Central memory CD8-positive, alpha-beta T cell (primary cell): ENCODE results near the gene SHROOM3.

Experiments used
- ATAC-seq: fragments of 150-1000 bp; cut with Tn5 transposase; replicated peaks from 2 replicates; pipeline ENCODE4 v1.10.0; 2022; ENCODE audit warnings: mild to moderate bottlenecking, moderate FRiP score, moderate number of reproducible peaks; ENCODE audit not compliant: poor library complexity, severe bottlenecking; ENCODE audit errors: extremely low read depth
- DNase-seq, 2 donors: peaks; one replicate each; pipeline ENCODE4 v3.0.0; 2021; ENCODE audit warnings: low spot score in 2 of 2
- H3K27ac Mint-ChIP-seq: one replicate; pipeline ENCODE4 v1.8.0; 2022; ENCODE audit warnings: low read depth, mild to moderate bottlenecking, moderate library complexity, mixed read lengths
- H3K27me3 Mint-ChIP-seq: one replicate; pipeline ENCODE4 v1.8.0; 2022; ENCODE audit warnings: mixed read lengths
- H3K36me3 Mint-ChIP-seq: one replicate; pipeline ENCODE4 v1.8.0; 2022; ENCODE audit warnings: mild to moderate bottlenecking, moderate library complexity, mixed read lengths; ENCODE audit not compliant: insufficient read depth
- H3K4me1 Mint-ChIP-seq: one replicate; pipeline ENCODE4 v1.8.0; 2022; ENCODE audit warnings: mixed read lengths
- H3K4me3 Mint-ChIP-seq: one replicate; pipeline ENCODE4 v1.8.0; 2022; ENCODE audit warnings: mild to moderate bottlenecking, moderate library complexity, mixed read lengths
- H3K9me3 Mint-ChIP-seq: one replicate; pipeline ENCODE4 v1.8.0; 2022; ENCODE audit warnings: mixed read lengths

The SHROOM3 gene

DNA sequence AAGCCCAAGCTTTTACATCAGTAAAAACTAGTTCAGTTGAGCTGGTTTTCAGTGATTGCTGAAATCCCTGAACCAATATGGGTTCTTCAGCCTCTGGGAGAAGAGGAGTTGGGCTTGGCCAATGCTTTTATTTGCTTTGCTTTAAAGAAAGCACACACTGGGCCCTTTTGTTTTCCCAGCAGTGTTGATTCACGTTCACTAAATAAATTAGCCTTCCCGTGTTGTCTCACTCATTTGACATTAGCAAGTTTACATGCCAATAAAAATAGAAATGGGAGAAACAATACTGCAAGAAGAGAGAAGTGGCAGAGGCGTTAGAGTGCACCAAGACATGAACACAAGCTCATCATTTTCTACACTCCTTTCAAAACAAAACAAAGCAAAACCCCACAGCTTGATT lies 136.2 kb downstream of the SHROOM3 start:
- Mint-ChIP-seq H3K36me3 (no peaks in the 10 kb centered on the region), H3K4me1 (no peaks in the 10 kb centered on the region), H3K27me3 (peaks cover 67% of the 10 kb centered on the region), H3K9me3 (no peaks in the 10 kb centered on the region), H3K4me3 (no peak overlapping the region), H3K27ac (no peak overlapping the region)
- DNase-seq, result no peak
- ATAC-seq, result no peak

DNA sequence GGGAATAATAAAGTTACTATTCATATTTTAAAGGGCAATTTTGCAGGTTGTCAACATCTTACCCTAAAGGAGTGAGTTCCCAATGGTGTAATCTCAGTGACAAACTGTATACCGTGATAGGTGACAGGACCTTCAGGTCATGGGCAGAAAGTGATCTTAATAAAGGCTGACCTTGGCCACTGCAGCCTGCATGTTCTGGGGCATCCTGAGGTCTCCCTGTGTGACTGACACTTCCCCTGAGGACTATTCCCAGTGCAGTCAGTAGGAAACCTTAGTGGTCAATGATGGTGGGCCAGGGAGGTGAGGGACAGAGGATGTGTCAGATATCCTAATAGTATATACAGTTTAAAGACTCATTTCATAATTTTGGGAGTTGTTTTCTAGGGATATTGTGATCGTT lies 137.2 kb downstream of the SHROOM3 start:
- Mint-ChIP-seq H3K4me1 (no peaks in the 10 kb centered on the region), H3K4me3 (no peak overlapping the region), H3K27me3 (peaks cover 72% of the 10 kb centered on the region), H3K9me3 (no peaks in the 10 kb centered on the region), H3K36me3 (no peaks in the 10 kb centered on the region), H3K27ac (no peak overlapping the region)
- DNase-seq, result no peak
- no peak for ATAC-seq

GRCh38 chr4:76576824-76577223 lies 141.8 kb downstream of the SHROOM3 start:
- Mint-ChIP-seq H3K9me3 (no peaks in the 10 kb centered on the region), H3K27me3 (peaks cover 55% of the 10 kb centered on the region), H3K4me3 (no peak overlapping the region), H3K27ac (no peak overlapping the region), H3K36me3 (no peaks in the 10 kb centered on the region), H3K4me1 (no peaks in the 10 kb centered on the region)
- no peak for ATAC-seq
- DNase-seq, result no peak

GRCh38 chr4:76578002-76578560 lies 143.1 kb downstream of the SHROOM3 start:
- Mint-ChIP-seq H3K27ac (no peak overlapping the region), H3K4me3 (no peak overlapping the region), H3K27me3 (peaks cover 61% of the 10 kb centered on the region), H3K9me3 (no peaks in the 10 kb centered on the region), H3K4me1 (no peaks in the 10 kb centered on the region), H3K36me3 (no peaks in the 10 kb centered on the region)
- ATAC-seq (no peak), DNase-seq (no peak)

- DNase-seq (no peak), ATAC-seq (no peak)
- H3K9me3 Mint-ChIP-seq, result no peaks in the 10 kb centered on the region
- no peak overlapping the region for H3K27ac Mint-ChIP-seq
- H3K4me3 Mint-ChIP-seq, result no peak overlapping the region
- no peaks in the 10 kb centered on the region for H3K36me3 Mint-ChIP-seq
- peaks cover 57% of the 10 kb centered on the region for H3K27me3 Mint-ChIP-seq
- no peaks in the 10 kb centered on the region for H3K4me1 Mint-ChIP-seq
Measured at GRCh38 chr4:76579596-76580375, 144.8 kb downstream of the SHROOM3 start.

GRCh38 chr4:76581077-76581962 lies 146.3 kb downstream of the SHROOM3 start:
- Mint-ChIP-seq H3K4me3 (no peak overlapping the region), H3K27me3 (peaks cover 57% of the 10 kb centered on the region), H3K36me3 (no peaks in the 10 kb centered on the region), H3K9me3 (no peaks in the 10 kb centered on the region), H3K4me1 (no peaks in the 10 kb centered on the region), H3K27ac (no peak overlapping the region)
- DNase-seq (no peak), ATAC-seq (no peak)

DNA sequence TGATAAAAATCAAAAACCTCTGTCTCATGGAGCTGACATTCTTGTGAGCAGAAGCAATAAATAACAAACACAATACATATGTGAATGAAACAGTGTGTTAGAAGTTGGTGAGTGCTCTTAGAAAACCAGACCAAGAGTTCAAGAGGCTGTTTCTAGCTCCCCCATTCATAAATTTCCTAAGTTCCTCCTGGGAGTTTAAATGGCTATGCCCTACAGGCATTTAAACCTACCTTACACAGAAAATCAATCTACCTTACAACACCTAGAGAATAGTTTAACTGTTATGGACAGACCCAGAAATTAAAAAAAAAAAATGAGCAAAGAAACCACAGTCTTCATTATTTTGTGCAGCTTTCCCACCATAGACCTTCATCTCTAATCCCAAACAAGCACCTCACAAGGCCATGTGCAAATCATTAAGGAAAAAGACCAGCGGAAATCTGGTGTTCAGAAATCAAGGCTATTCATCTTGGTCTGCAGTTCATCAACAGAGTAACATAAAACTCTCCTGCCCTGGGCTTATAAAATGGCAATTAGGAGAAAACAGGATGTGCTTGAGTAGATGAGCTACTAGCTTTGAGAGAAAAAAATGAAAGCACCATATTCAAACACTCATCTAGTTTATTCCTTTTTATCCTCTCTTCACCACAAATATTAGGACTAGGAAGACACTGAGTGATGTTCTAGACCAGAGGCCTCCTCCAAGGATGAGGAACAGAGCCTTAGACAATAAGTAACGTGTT lies 147.2 kb downstream of the SHROOM3 start:
- no peak overlapping the region for H3K27ac Mint-ChIP-seq
- DNase-seq (no peak), ATAC-seq (no peak)
- H3K27me3 Mint-ChIP-seq, result peaks cover 62% of the 10 kb centered on the region
- no peak overlapping the region for H3K4me3 Mint-ChIP-seq
- H3K9me3 Mint-ChIP-seq, result no peaks in the 10 kb centered on the region
- no peaks in the 10 kb centered on the region for H3K4me1 Mint-ChIP-seq
- no peaks in the 10 kb centered on the region for H3K36me3 Mint-ChIP-seq

DNA sequence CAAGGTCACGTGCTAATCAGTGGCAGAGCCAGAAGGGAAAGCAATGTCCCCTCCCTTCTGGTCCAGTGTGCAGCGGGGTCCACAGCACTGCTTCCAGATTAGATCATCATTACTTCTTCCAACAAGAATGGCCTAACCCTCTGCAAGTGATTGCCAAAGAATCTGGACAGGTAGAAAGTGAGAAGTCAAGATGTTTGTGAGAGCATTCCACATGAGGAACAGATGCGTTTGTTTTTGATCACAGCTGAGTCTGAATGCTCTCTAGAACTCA lies 147.7 kb downstream of the SHROOM3 start:
- no peak overlapping the region for H3K27ac Mint-ChIP-seq
- no peaks in the 10 kb centered on the region for H3K36me3 Mint-ChIP-seq
- H3K4me3 Mint-ChIP-seq, result no peak overlapping the region
- no peaks in the 10 kb centered on the region for H3K4me1 Mint-ChIP-seq
- no peak for DNase-seq
- no peaks in the 10 kb centered on the region for H3K9me3 Mint-ChIP-seq
- H3K27me3 Mint-ChIP-seq, result peaks cover 67% of the 10 kb centered on the region
- no peak for ATAC-seq

DNA sequence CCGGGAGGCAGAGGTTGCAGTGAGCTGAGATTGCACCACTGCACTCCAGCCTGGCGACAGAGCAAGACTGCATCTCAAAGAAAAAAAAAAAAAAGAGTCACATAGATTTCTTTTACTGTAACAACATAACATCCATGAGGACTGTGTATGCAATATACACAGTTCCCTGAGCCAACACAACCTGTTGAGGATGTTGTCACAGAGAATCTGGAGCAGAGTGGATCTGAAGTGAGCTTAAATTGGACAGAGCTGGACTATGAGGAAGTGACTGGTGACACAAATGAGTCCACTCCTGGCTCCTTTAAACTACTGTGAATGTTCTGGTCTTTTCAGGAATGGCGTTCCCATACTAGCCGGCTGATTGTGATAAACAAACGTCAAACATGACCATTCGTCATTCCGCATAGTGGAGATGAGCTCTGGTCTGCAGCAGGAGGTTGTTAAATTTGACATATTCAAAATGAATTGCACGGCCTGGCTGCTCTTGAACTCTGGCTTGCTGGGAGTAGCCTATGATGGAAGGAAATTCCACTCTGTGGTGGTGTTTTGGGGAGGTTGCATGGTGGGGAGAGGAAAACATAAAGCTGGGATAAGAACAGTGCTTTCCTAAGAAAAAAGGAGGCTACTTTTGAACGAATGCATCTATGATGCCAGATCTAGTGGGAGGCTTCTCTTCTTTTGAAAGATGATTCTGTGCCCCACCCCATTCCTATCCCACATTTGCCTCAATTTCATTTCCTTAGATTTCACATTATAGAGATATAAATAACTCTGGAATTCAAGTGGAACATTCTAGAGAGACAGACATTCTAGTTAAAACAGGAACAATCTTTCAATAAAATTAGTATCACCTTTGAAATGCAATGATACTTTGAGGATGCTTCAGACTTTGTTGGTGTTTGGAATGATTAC lies 149.5 kb downstream of the SHROOM3 start:
- ATAC-seq (no peak), DNase-seq (no peak)
- no peaks in the 10 kb centered on the region for H3K4me1 Mint-ChIP-seq
- H3K4me3 Mint-ChIP-seq, result no peak overlapping the region
- peaks cover 78% of the 10 kb centered on the region for H3K27me3 Mint-ChIP-seq
- H3K27ac Mint-ChIP-seq, result no peak overlapping the region
- no peaks in the 10 kb centered on the region for H3K9me3 Mint-ChIP-seq
- H3K36me3 Mint-ChIP-seq, result no peaks in the 10 kb centered on the region

DNA sequence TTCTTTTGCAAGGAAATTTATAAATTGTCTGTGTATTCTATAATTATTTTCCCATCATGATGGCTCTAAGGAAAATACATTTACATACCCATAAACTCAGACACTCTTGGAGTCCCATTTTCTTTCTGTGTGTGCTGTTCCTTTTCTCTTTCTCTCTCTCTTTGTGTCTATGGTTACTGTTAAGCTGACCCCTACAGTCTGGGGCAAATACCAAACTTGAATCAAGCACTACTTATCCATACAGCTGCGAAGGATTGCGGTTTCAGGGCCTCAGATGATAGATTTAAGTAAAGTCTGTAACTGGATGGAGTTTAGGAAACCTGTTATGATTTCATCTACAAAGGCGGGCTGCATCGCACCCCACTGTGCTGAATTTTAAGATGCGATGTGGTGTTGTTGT lies 150.2 kb downstream of the SHROOM3 start:
- H3K36me3 Mint-ChIP-seq, result no peaks in the 10 kb centered on the region
- ATAC-seq (no peak), DNase-seq (no peak)
- no peaks in the 10 kb centered on the region for H3K4me1 Mint-ChIP-seq
- H3K9me3 Mint-ChIP-seq, result no peaks in the 10 kb centered on the region
- H3K27me3 Mint-ChIP-seq, result peaks cover 70% of the 10 kb centered on the region
- no peak overlapping the region for H3K4me3 Mint-ChIP-seq
- no peak overlapping the region for H3K27ac Mint-ChIP-seq

- H3K4me3 Mint-ChIP-seq, result no peak overlapping the region
- DNase-seq, result no peak
- ATAC-seq, result no peak
- H3K4me1 Mint-ChIP-seq, result no peaks in the 10 kb centered on the region
- H3K27me3 Mint-ChIP-seq, result peaks cover 75% of the 10 kb centered on the region
- no peaks in the 10 kb centered on the region for H3K36me3 Mint-ChIP-seq
- no peaks in the 10 kb centered on the region for H3K9me3 Mint-ChIP-seq
- no peak overlapping the region for H3K27ac Mint-ChIP-seq
Measured at GRCh38 chr4:76585897-76586360, 150.9 kb downstream of the SHROOM3 start.

DNA sequence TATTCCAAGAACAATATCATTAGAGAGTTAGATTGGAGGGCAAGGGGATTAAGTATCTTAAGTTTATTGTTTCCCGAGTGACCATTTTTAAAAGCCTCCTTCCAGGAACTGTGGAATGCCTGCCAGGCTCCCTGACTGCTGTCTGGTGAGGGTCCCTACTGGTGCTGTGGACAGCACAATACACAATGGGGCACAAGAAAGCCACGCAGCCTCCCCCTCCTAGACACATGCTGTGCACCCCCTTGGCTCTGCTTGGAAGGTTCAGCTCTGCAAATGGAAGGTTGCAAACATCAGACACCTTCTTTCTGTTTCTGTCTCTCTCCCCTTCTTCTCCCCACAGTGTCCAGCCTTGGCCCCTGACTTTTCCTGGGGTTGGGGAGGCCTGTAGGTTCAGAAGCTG lies 153.2 kb downstream of the SHROOM3 start:
- Mint-ChIP-seq H3K4me3 (no peak overlapping the region), H3K36me3 (no peaks in the 10 kb centered on the region), H3K9me3 (no peaks in the 10 kb centered on the region), H3K27ac (no peak overlapping the region), H3K4me1 (no peaks in the 10 kb centered on the region), H3K27me3 (peaks cover 75% of the 10 kb centered on the region)
- DNase-seq (no peak), ATAC-seq (no peak)
